Stomach (tissue), 9 donors: ENCODE measurements around the gene COQ9. TPM values are rescaled to one million over a fixed set of nuclear protein-coding genes. Genes with fewer than 3 reads are reported as not detected.
"Not testable (repeated sequence)": the region's sequence is repeated elsewhere in the genome, so short reads cannot be mapped to it uniquely, and the experiment has no call there.

Source experiments
- DNase-seq, 2 donors: peaks; one replicate each; pipeline versions ENCODE4 v3.0.0 to v3.0.0-alpha.2; 2013 to 2019
- H3K27ac ChIP-seq, 5 donors: fragments of 200-600 bp in 4 of 5; sonication (generic) in 4 of 5; one replicate each; pipeline ENCODE4 v1.5.1; 2013 to 2019; ENCODE audit warnings: mild to moderate bottlenecking in 1 of 5, moderate library complexity in 1 of 5
- H3K27me3 ChIP-seq, 3 donors: fragments of 200-600 bp; sonication (generic); one replicate each; pipeline ENCODE4 v1.5.1; 2017 to 2019; ENCODE audit warnings: mixed run types in 1 of 3
- H3K36me3 ChIP-seq, 4 donors: fragments of 200-600 bp; sonication (generic); 1 replicate in 3 of 4; 2 replicates in 1 of 4; pipeline ENCODE4 v1.5.1; 2016 to 2019
- H3K4me1 ChIP-seq, 4 donors: fragments of 200-600 bp; sonication (generic); one replicate each; pipeline ENCODE4 v1.5.1; 2016 to 2019
- H3K4me3 ChIP-seq, 4 donors: fragments of 200-600 bp; sonication (generic) in 3 of 4; one replicate each; pipeline ENCODE4 v1.5.1; 2016 to 2019; ENCODE audit warnings: mild to moderate bottlenecking in 1 of 4
- H3K9me3 ChIP-seq, 4 donors: fragments of 200-600 bp; sonication (generic); one replicate each; pipeline ENCODE4 v1.5.1; 2016 to 2019
- CTCF ChIP-seq, 7 experiments: fragments of 450-650 bp in 4 of 7; fragments of 200-600 bp in 3 of 7; sonication (generic) in 3 of 7; IDR thresholded peaks; one replicate each; pipeline ENCODE4 v1.5.1; 2016 to 2019; ENCODE audit warnings: antibody characterized with exemption in 7 of 7, control low read depth in 2 of 7, mild to moderate bottlenecking in 1 of 7
- EP300 ChIP-seq: sonication (generic); formaldehyde crosslinking; IDR thresholded peaks from one replicate; pipeline ENCODE4 v1.6.1; 2017; ENCODE audit warnings: antibody characterized with exemption
- POLR2A ChIP-seq, 4 donors: fragments of 450-650 bp; IDR thresholded peaks; one replicate each; pipeline ENCODE4 v1.6.1; 2016; ENCODE audit warnings: antibody characterized with exemption in 4 of 4, control low read depth in 2 of 4, mild to moderate bottlenecking in 1 of 4, moderate library complexity in 1 of 4
- POLR2AphosphoS5 ChIP-seq, 3 donors: sonication (generic); formaldehyde crosslinking; IDR thresholded peaks; one replicate each; pipeline ENCODE4 v1.6.1; 2016; ENCODE audit warnings: antibody characterized with exemption in 3 of 3
- WGBS, 5 donors: extraction: QIAGEN DNeasy Blood & Tissue Kit in 3 of 5; methylation state at CpG; one replicate each; pipeline versions ENCODE4 v1.1.5 to v1.1.7; 2013 to 2018; 5-methylcytosine and 5-hydroxymethylcytosine counted together
- intact Hi-C: fragments of 100-400 bp; cut with DNase I; formaldehyde crosslinking; loops from one replicate; pipeline ENCODE4 v1.15.1; 2023; ENCODE audit warnings: low total_unique reads
- polyA plus RNA-seq, 3 donors: library from polyadenylated mRNA; stranded (reverse); fragments of 200-250 nt; gene quantifications; one replicate each; pipeline ENCODE4 v1.2.3, GENCODE V29; 2013
- total RNA-seq, 5 donors: library from RNA; depleted of rRNA; stranded (reverse); fragments of >200 nt; gene quantifications; one replicate each; pipeline versions ENCODE4 v1.1.0 to v1.2.3, GENCODE V29; 2014 to 2016
- donor health status: healthy with polysubstance abuse.
- donor health status: Bipolar disorder and iron deficiency.
- donor health status: healthy.

COQ9 gene
- total and polyA plus RNA-seq, 8 donors: 40.6 to 108 (median 66.7) TPM

DNA sequence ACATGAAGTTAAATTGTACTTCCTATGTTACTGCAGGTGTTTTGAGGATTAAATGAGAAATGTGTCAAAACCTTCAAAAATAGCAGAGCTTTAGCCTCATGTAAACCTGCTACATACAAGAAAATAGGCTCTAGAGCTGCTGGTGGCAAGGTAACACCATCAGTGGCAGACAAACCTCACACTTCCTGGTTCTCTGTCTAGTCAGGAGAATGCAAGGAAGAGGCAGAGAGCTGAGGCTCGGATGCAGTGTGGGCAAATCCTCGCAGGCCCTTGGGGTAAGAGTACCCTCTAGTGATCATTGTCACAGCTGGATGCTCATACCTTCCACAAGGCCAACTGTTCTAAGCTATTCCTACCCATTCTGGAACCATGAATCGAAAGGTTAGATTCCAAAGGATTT lies 14.3 kb upstream of the COQ9 start:
- 82 to 91% (median 88%) methylated on average over 3 of the region's 3 CpGs for WGBS, 5 donors
- H3K36me3 ChIP-seq: peaks cover 85 to 100% (median 98%) of the 10 kb centered on the region in 4 donors
- H3K4me3 ChIP-seq: no peak overlapping the region
- TF ChIP-seq POLR2A (IDR thresholded peaks at IDR 0.05): no peak
- no peak for TF ChIP-seq POLR2AphosphoS5 (IDR thresholded peaks at IDR 0.05)
- TF ChIP-seq EP300: no peak
- TF ChIP-seq CTCF (IDR thresholded peaks at IDR 0.05): no peak
- peak overlapping the region in 2 of 5 donors; percentile 37 to 52 for H3K27ac ChIP-seq
- intact Hi-C loops: no loop called here
- DNase-seq: peak in 1 of 2 donors; percentile 11
- no peaks in the 10 kb centered on the region for H3K9me3 ChIP-seq
- peaks cover 0 to 10% (median 3%) of the 10 kb centered on the region in 4 donors for H3K4me1 ChIP-seq
- no peaks in the 10 kb centered on the region for H3K27me3 ChIP-seq

GRCh38 chr16:57434003-57434402 lies 13.3 kb upstream of the COQ9 start:
- TF ChIP-seq EP300 (no peak), CTCF (IDR thresholded peaks at IDR 0.05) (no peak), POLR2A (IDR thresholded peaks at IDR 0.05) (no peak), POLR2AphosphoS5 (IDR thresholded peaks at IDR 0.05) (no peak)

DNA sequence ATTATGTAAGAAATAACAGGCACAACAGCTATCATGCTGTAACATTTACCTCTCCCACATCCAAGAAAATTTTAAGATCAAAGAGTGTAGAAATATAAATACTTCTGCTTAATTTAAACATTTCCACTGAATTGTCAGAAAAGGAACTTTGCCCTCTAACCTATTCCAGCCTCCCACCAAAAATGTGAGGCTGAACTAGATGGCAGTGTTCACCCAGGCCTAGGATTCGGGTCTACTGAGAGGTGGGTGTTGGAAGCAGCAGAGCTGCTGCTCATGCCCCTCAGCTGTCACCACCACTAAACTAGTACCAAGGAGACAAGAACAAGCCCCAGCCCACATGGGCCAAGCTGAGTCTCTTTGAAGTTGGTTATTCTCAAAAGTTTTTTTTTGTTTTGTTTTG lies 11.4 kb upstream of the COQ9 start:
- peaks cover 85 to 100% (median 99%) of the 10 kb centered on the region in 4 donors for H3K36me3 ChIP-seq
- DNase-seq: peak in 1 of 2 donors; percentile 20
- intact Hi-C loops: no loop called here
- peaks cover 0 to 10% (median 3%) of the 10 kb centered on the region in 4 donors for H3K4me1 ChIP-seq
- H3K27me3 ChIP-seq: no peaks in the 10 kb centered on the region
- H3K9me3 ChIP-seq: peaks cover 0 to 12% (median 2%) of the 10 kb centered on the region in 4 donors
- H3K27ac ChIP-seq: no peak overlapping the region
- TF ChIP-seq POLR2A (IDR thresholded peaks at IDR 0.05): no peak
- no peak for TF ChIP-seq EP300
- TF ChIP-seq CTCF (IDR thresholded peaks at IDR 0.05): no peak
- TF ChIP-seq POLR2AphosphoS5 (IDR thresholded peaks at IDR 0.05): no peak
- 77 to 100% (median 93%) methylated on average over 1 of the region's 1 CpG for WGBS, 5 donors
- no peak overlapping the region for H3K4me3 ChIP-seq

More at GRCh38 chr16:57434003-57434402, 13.3 kb upstream of the COQ9 start:
- Histone ChIP-seq H3K4me3 (no peak overlapping the region), H3K27ac (no peak overlapping the region), H3K9me3 (no peaks in the 10 kb centered on the region), H3K36me3 (peaks cover 82 to 100% (median 98%) of the 10 kb centered on the region in 4 donors), H3K4me1 (peaks cover 0 to 10% (median 3%) of the 10 kb centered on the region in 4 donors), H3K27me3 (no peaks in the 10 kb centered on the region)
- intact Hi-C loops: no loop called here
- no peak for DNase-seq
- 93 to 97% (median 94%) methylated on average over 2 of the region's 2 CpGs for WGBS, 5 donors

GRCh38 chr16:57439947-57440346 lies 7.3 kb upstream of the COQ9 start:
- DNase-seq, H3K4me3 ChIP-seq, H3K4me1 ChIP-seq, H3K27me3 ChIP-seq, intact Hi-C loops, H3K27ac ChIP-seq: not testable (repeated sequence)
- WGBS, 5 donors: 95 to 98% (median 97%) methylated on average over 8 of the region's 8 CpGs
- Histone ChIP-seq H3K9me3 (peaks cover 0 to 13% (median 2%) of the 10 kb centered on the region in 4 donors), H3K36me3 (peaks cover 44 to 62% (median 58%) of the 10 kb centered on the region in 4 donors)

GRCh38 chr16:57440551-57440950 lies 6.7 kb upstream of the COQ9 start:
- H3K27me3 ChIP-seq, H3K4me3 ChIP-seq, intact Hi-C loops, DNase-seq, H3K27ac ChIP-seq: not testable (repeated sequence)
- peaks cover 38 to 56% (median 52%) of the 10 kb centered on the region in 4 donors for H3K36me3 ChIP-seq
- 75 to 99% (median 95%) methylated on average over 8 of the region's 8 CpGs for WGBS, 5 donors
- H3K9me3 ChIP-seq: peaks cover 0 to 13% (median 2%) of the 10 kb centered on the region in 4 donors
- H3K4me1 ChIP-seq: peaks cover 0 to 12% (median 3%) of the 10 kb centered on the region in 4 donors
